Liver (tissue), 9 donors: ENCODE results near the gene UNC13A. TPM values are rescaled to one million over a fixed set of nuclear protein-coding genes. Genes with fewer than 3 reads are reported as not detected.
A peak's percentile ranks its signal among the peaks of the same experiment; 100 is the strongest.

Experiments used
- DNase-seq: peaks from one replicate; pipeline ENCODE4 v3.0.0-alpha.2; 2017; ENCODE audit warnings: low spot score
- H3K27ac ChIP-seq, 2 donors: one replicate each; pipeline ENCODE4 v1.7.0; 2013; ENCODE audit warnings: inconsistent platforms in 2 of 2, low read length in 2 of 2, control low read depth in 1 of 2, low read depth in 1 of 2, mild to moderate bottlenecking in 1 of 2
- H3K27me3 ChIP-seq, 4 donors: one replicate each; pipeline versions ENCODE4 v1.6.1 to v1.7.0; 2013; ENCODE audit warnings: low read length in 3 of 4, inconsistent platforms in 1 of 4, mild to moderate bottlenecking in 1 of 4, moderate library complexity in 1 of 4; ENCODE audit not compliant: control insufficient read depth in 4 of 4, insufficient read depth in 4 of 4
- H3K36me3 ChIP-seq, 4 donors: one replicate each; pipeline versions ENCODE4 v1.6.1 to v1.7.0; 2013; ENCODE audit warnings: low read length in 3 of 4, mild to moderate bottlenecking in 3 of 4, low read depth in 1 of 4, moderate library complexity in 1 of 4; ENCODE audit not compliant: control insufficient read depth in 4 of 4, insufficient read depth in 3 of 4
- H3K4me1 ChIP-seq, 4 donors: one replicate each; pipeline versions ENCODE4 v1.6.1 to v1.7.0; 2013; ENCODE audit warnings: low read length in 3 of 4, mild to moderate bottlenecking in 3 of 4, moderate library complexity in 1 of 4; ENCODE audit not compliant: control insufficient read depth in 4 of 4, insufficient read depth in 4 of 4
- H3K4me3 ChIP-seq, 3 donors: one replicate each; pipeline versions ENCODE4 v1.6.1 to v1.7.0; 2013; ENCODE audit warnings: low read length in 3 of 3, control low read depth in 1 of 3, low read depth in 1 of 3, mild to moderate bottlenecking in 1 of 3
- H3K9ac ChIP-seq, 2 donors: one replicate each; pipeline ENCODE4 v1.7.0; 2013; ENCODE audit warnings: low read length in 2 of 2, mild to moderate bottlenecking in 2 of 2, moderate library complexity in 2 of 2, control low read depth in 1 of 2, low read depth in 1 of 2
- H3K9me3 ChIP-seq, 4 donors: one replicate each; pipeline versions ENCODE4 v1.6.1 to v1.7.0; 2013; ENCODE audit warnings: low read length in 3 of 4; ENCODE audit not compliant: control insufficient read depth in 4 of 4
- ATF3 ChIP-seq: IDR thresholded peaks from 2 replicates; pipeline ENCODE4 v1.6.1; 2016; ENCODE audit warnings: antibody characterized with exemption
- CTCF ChIP-seq: fragments of 150-350 bp; IDR thresholded peaks from 2 replicates; pipeline ENCODE4 v1.5.1; 2017; ENCODE audit warnings: improper control_type of control experiment, low read depth, low read length; ENCODE audit not compliant: missing input control
- EGR1 ChIP-seq, 2 donors: IDR thresholded peaks; 2 replicates each; pipeline ENCODE4 v1.6.1; 2016 to 2018; ENCODE audit warnings: antibody characterized with exemption in 2 of 2, low read depth in 2 of 2
- FOXA1 ChIP-seq: IDR thresholded peaks from 2 replicates; pipeline ENCODE4 v1.6.1; 2016; ENCODE audit warnings: antibody characterized with exemption
- FOXA2 ChIP-seq: IDR thresholded peaks from 2 replicates; pipeline ENCODE4 v1.6.1; 2016; ENCODE audit warnings: antibody characterized with exemption
- GABPA ChIP-seq, 2 donors: IDR thresholded peaks in 1 of 2; conservative IDR thresholded peaks in 1 of 2; 2 replicates each; pipeline ENCODE4 v1.6.1; 2016; ENCODE audit warnings: antibody characterized with exemption in 2 of 2, mild to moderate bottlenecking in 1 of 2, moderate library complexity in 1 of 2
- HNF4G ChIP-seq: IDR thresholded peaks from 2 replicates; pipeline ENCODE4 v1.6.1; 2016; ENCODE audit warnings: antibody characterized with exemption
- JUND ChIP-seq, 2 donors: IDR thresholded peaks; 2 replicates each; pipeline ENCODE4 v1.6.1; 2016; ENCODE audit warnings: antibody characterized with exemption in 2 of 2
- MAX ChIP-seq: IDR thresholded peaks from 2 replicates; pipeline ENCODE4 v1.6.1; 2016; ENCODE audit warnings: antibody characterized with exemption
- RAD21 ChIP-seq, 2 donors: IDR thresholded peaks; 2 replicates each; pipeline ENCODE4 v1.6.1; 2016; ENCODE audit warnings: antibody characterized with exemption in 2 of 2, mild to moderate bottlenecking in 2 of 2
- REST ChIP-seq: IDR thresholded peaks from 2 replicates; pipeline ENCODE4 v1.6.1; 2016; ENCODE audit warnings: antibody characterized with exemption, mild to moderate bottlenecking
- SP1 ChIP-seq: IDR thresholded peaks from 2 replicates; pipeline ENCODE4 v1.6.1; 2018; ENCODE audit warnings: antibody characterized with exemption, mild to moderate bottlenecking
- TAF1 ChIP-seq: conservative IDR thresholded peaks from 2 replicates; pipeline ENCODE4 v1.6.1; 2016; ENCODE audit warnings: antibody characterized with exemption, mild to moderate bottlenecking
- YY1 ChIP-seq: IDR thresholded peaks from 2 replicates; pipeline ENCODE4 v1.6.1; 2016; ENCODE audit warnings: antibody characterized with exemption, mild to moderate bottlenecking
- WGBS: extraction: QIAGEN DNeasy Blood & Tissue Kit; methylation state at CpG from one replicate; pipeline ENCODE4 v1.1.7; 2013; 5-methylcytosine and 5-hydroxymethylcytosine counted together
- polyA plus RNA-seq, 2 donors: library from polyadenylated mRNA; stranded (reverse) in 1 of 2; unstranded in 1 of 2; fragments of 200-250 nt in 1 of 2; fragments of >200 nt in 1 of 2; fragmentation: Nextera tagmentation in 1 of 2; extraction: Ambion mirVana in 1 of 2; gene quantifications; one replicate each; pipeline versions ENCODE4 v1.2.1 to v1.2.3, GENCODE V29; 2013 to 2015
- total RNA-seq, 2 donors: library from RNA; depleted of rRNA; stranded (reverse); fragments of >200 nt; gene quantifications; one replicate each; pipeline ENCODE4 v1.2.3, GENCODE V29; 2014
- donor health status: healthy.
- donor health status: healthy.
- donor health status: healthy.
- donor health status: healthy.
- donor health status: healthy.

The UNC13A gene
- total and polyA plus RNA-seq, 4 donors, result under 0.01 to 0.01 TPM; not detected in 2

- Histone ChIP-seq H3K4me1 (peaks cover 5 to 10% (median 8%) of the 10 kb centered on the region in 4 donors), H3K27ac (no peak overlapping the region), H3K4me3 (no peak overlapping the region), H3K9me3 (peaks cover 0 to 1% (median 0%) of the 10 kb centered on the region in 4 donors), H3K36me3 (no peaks in the 10 kb centered on the region), H3K27me3 (no peaks in the 10 kb centered on the region), H3K9ac (no peak overlapping the region)
- TF ChIP-seq SP1 (no peak), HNF4G (no peak), FOXA1 (no peak), JUND (IDR thresholded peaks at IDR 0.05) (no peak), RAD21 (IDR thresholded peaks at IDR 0.05) (no peak), FOXA2 (no peak), TAF1 (no peak), EGR1 (IDR thresholded peaks at IDR 0.05; ENCODE audit: low read depth in 2 of 2) (no peak)
- no peak for DNase-seq
- WGBS, result 95% methylated on average over 9 of the region's 9 CpGs
Measured at GRCh38 chr19:17607936-17608335, 80.2 kb downstream of the UNC13A start.

GRCh38 chr19:17606590-17607185, 81.5 kb downstream of the UNC13A start:
- Histone ChIP-seq H3K36me3 (no peaks in the 10 kb centered on the region), H3K4me3 (peak overlapping the region in 1 of 3 donors; percentile 31), H3K27ac (no peak overlapping the region), H3K9ac (no peak overlapping the region), H3K27me3 (peaks cover 0 to 2% (median 0%) of the 10 kb centered on the region in 4 donors), H3K9me3 (peaks cover 0 to 1% (median 0%) of the 10 kb centered on the region in 4 donors), H3K4me1 (peaks cover 5 to 10% (median 8%) of the 10 kb centered on the region in 4 donors)
- no peak for DNase-seq
- 20% methylated on average over 18 of the region's 18 CpGs for WGBS
- no peak for TF ChIP-seq ATF3
- no peak for TF ChIP-seq CTCF
- TF ChIP-seq HNF4G, result no peak
- TF ChIP-seq SP1, result no peak
- no peak for TF ChIP-seq RAD21 (IDR thresholded peaks at IDR 0.05)
- no peak for TF ChIP-seq MAX
- no peak for TF ChIP-seq GABPA (IDR thresholded peaks at IDR 0.05 in 1 of 2, conservative IDR thresholded peaks at IDR 0.05 in 1 of 2)
- TF ChIP-seq EGR1 (IDR thresholded peaks at IDR 0.05; ENCODE audit: low read depth in 2 of 2), result no peak
- TF ChIP-seq FOXA1, result no peak
- TF ChIP-seq REST, result no peak
- TF ChIP-seq YY1, result no peak
